ENCODE results near the gene OXNAD1. TPM values are rescaled to one million over a fixed set of nuclear protein-coding genes. Genes with fewer than 3 reads are reported as not detected.

The OXNAD1 gene
- total and polyA plus RNA-seq, 2 of the 13 experiments (the other 11 are each of a cell fraction or from before 2014, with no cell fraction given): 9.9 to 18.8 TPM

DNA sequence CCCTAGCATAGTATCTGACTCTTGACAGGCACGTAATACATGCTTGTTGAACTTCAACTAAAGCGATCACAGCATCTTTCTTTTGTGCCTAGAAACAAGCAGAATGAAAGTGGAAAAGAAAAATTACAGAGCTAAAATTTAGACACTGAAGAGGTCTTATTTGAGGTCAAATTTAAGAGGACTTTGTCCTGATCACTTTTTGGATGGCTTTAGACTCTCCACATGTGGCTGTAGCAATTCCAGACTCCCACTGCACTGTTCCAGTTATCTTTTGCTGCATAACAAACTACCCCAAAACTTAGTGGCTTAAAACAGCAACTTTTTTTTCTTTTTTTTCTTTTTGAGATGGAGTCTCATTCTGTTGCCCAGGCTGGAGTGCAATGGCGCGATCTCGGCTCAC is 23.8 kb upstream of the OXNAD1 start (continued):
- TF ChIP-seq ZNF264 (CRISPR knock-in tag; IDR thresholded peaks at IDR 0.05): no peak
- TF ChIP-seq ZNF552 (CRISPR knock-in tag; IDR thresholded peaks at IDR 0.05; ENCODE audit: borderline replicate concordance): no peak

DNA sequence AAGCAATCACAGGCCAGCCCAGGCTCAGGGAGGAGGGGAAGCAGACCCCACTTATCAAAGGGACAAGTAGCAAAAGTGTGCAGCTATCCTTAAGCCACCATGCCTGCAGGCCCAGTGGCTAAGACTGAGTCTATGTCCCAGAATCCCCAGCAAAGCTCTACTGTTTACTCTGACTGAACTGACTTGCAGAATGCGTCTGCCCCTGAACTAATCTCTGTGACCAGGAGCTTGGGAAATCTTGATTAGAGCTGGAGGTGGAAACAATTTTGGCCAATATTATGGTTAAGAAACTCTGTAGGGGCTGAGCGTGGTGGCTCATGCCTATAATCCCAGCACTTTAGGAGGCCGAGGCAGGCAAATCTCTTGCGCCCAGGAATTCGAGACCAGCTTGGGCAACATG is 22.8 kb upstream of the OXNAD1 start:
- TF ChIP-seq MTA3 (CRISPR knock-in tag; IDR thresholded peaks at IDR 0.05) (no peak), SAP130 (CRISPR knock-in tag; IDR thresholded peaks at IDR 0.05; ENCODE audit: low read depth) (no peak), ZNF460 (CRISPR knock-in tag; IDR thresholded peaks at IDR 0.05; ENCODE audit: borderline replicate concordance) (no peak)
- Histone ChIP-seq H3K9me3 (ENCODE audit: low read length) (no peaks in the 10 kb centered on the region), H3K27me3 (ENCODE audit: control insufficient read depth in 1 of 2, insufficient read depth in 2 of 2, low read length in 2 of 2) (peaks cover 1 to 15% of the 10 kb centered on the region in 2 experiments; a peak in 2 of 5 replicates), H3K36me3 (replicated peaks in 1 of 2; ENCODE audit: control insufficient read depth in 1 of 2, insufficient read depth in 2 of 2, low read length in 2 of 2) (no peaks in the 10 kb centered on the region), H3K4me1 (ENCODE audit: insufficient read depth, low read length) (peaks cover 3% of the 10 kb centered on the region), H2AFZ (ENCODE audit: low read length) (no peak overlapping the region), H4K20me1 (ENCODE audit: insufficient read depth, low read length) (no peaks in the 10 kb centered on the region), H3K4me3 (replicated peaks in 1 of 3; ENCODE audit: insufficient read depth in 1 of 3, low read depth in 2 of 3, low read length in 3 of 3) (no peak overlapping the region), H3K79me2 (ENCODE audit: insufficient read depth, low read length) (no peaks in the 10 kb centered on the region), H3K9ac (ENCODE audit: insufficient read depth, low read depth, low read length) (no peak overlapping the region), H3K4me2 (ENCODE audit: low read depth, low read length) (no peak overlapping the region), H3K27ac (ENCODE audit: extremely low read length, insufficient read depth, low read length) (no peak overlapping the region)
- in situ Hi-C loops (cut with HindIII; ENCODE audit: extremely low pct_ligation_motif_present, low pct_unique_long_range_greater_than_20kb): loop anchor here (25.0 kb wide), 1 partner anchor 605 kb away; no protein-coding TSS in a partner anchor
- 69% methylated on average over 5 of the region's 5 CpGs for WGBS (ENCODE audit: low lambda C conversion rate)
- intact Hi-C loops (cut with micrococcal nuclease; ENCODE audit: unreplicated experiment): loop anchor here (10.0 kb wide), 2 partner anchors 427 to 637 kb away; partner anchors contain the start of genes BTD and HACL1
- ChIA-PET POLR2A (interaction anchor here (2.8 kb wide), 1 partner anchor 10 kb away, joined by 11 read pairs; no protein-coding TSS in a partner anchor), CTCF (ENCODE audit: low intra/inter-chr PET ratio, low total read pairs) (no interaction called here)
- FAIRE-seq (no peak), DNase-seq (ENCODE audit: low spot score) (no peak), ATAC-seq (no peak)
- no TSS peak for BruUV-seq (replicated peaks)

DNA sequence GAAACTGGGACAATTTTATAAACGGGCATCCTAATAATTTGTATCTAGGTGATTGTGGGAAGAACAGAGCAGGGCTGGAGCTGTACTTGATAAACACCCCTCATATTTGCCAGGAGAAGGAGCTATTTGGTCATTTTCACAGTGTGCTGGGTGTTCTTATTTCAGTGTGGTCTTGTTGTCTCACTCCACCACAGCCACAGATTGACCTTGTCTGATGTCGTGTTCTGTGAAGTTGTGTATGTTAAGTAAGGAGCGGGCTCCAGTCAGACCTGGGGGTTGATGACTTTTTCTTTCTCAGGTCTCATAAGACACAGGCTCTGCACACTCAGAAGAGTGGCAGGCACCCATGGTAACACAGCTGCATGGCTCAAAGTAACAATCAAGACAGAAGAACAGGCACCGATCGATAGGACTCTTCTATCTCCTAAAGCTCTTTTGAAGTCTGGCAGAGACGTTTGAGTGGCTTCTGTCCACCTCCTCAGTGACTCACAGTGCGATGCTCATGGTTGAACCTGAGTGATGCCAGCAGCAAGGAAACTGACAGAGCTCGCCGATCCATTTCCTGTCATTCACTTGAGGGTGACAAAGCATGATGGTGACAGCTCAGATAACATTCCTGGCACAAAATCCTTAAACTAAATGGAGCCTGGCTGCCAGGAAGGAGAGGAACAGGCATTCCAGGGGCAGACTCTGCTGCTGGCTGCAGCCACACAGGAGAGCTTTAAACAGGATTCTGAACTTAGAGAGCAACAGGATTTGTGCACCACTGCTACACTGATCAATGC is 21.1 kb upstream of the OXNAD1 start:
- ChIA-PET POLR2A (interaction anchor here (1.5 to 2.8 kb wide), 2 partner anchors 8 to 21 kb away, joined by 4 to 11 read pairs; partner anchors contain the start of genes DPH3 and OXNAD1), CTCF (ENCODE audit: low intra/inter-chr PET ratio, low total read pairs) (no interaction called here)
- Histone ChIP-seq H3K9me3 (ENCODE audit: low read length) (no peaks in the 10 kb centered on the region), H3K27me3 (ENCODE audit: control insufficient read depth in 1 of 2, insufficient read depth in 2 of 2, low read length in 2 of 2) (peaks cover 1 to 15% of the 10 kb centered on the region in 2 experiments; a peak in 2 of 5 replicates), H3K4me1 (ENCODE audit: insufficient read depth, low read length) (peaks cover 21% of the 10 kb centered on the region), H2AFZ (ENCODE audit: low read length) (no peak overlapping the region), H3K36me3 (replicated peaks in 1 of 2; ENCODE audit: control insufficient read depth in 1 of 2, insufficient read depth in 2 of 2, low read length in 2 of 2) (no peaks in the 10 kb centered on the region), H3K79me2 (ENCODE audit: insufficient read depth, low read length) (no peaks in the 10 kb centered on the region), H3K4me2 (ENCODE audit: low read depth, low read length) (no peak overlapping the region), H3K9ac (ENCODE audit: insufficient read depth, low read depth, low read length) (no peak overlapping the region), H3K27ac (ENCODE audit: extremely low read length, insufficient read depth, low read length) (no peak overlapping the region), H3K4me3 (replicated peaks in 1 of 3; ENCODE audit: insufficient read depth in 1 of 3, low read depth in 2 of 3, low read length in 3 of 3) (no peak overlapping the region), H4K20me1 (ENCODE audit: insufficient read depth, low read length) (no peaks in the 10 kb centered on the region)
- 4% methylated on average over 6 of the region's 9 CpGs for WGBS (ENCODE audit: low lambda C conversion rate)
- FAIRE-seq: no peak
- ATAC-seq: no peak
- no peak for DNase-seq (ENCODE audit: low spot score)
- intact Hi-C loops (cut with micrococcal nuclease; ENCODE audit: unreplicated experiment) (loop anchor here (10.0 kb wide), 2 partner anchors 429 to 639 kb away; partner anchors contain the start of genes BTD and HACL1), in situ Hi-C loops (cut with HindIII; ENCODE audit: extremely low pct_ligation_motif_present, low pct_unique_long_range_greater_than_20kb) (loop anchor here (25.0 kb wide), 1 partner anchor 607 kb away; no protein-coding TSS in a partner anchor)
- BruUV-seq (replicated peaks): no TSS peak
- TF ChIP-seq NAIF1 (CRISPR knock-in tag; IDR thresholded peaks at IDR 0.05; ENCODE audit: borderline replicate concordance) (no peak), NFYB (CRISPR knock-in tag; IDR thresholded peaks at IDR 0.05) (no peak), ZNF549 (CRISPR knock-in tag; IDR thresholded peaks at IDR 0.05) (no peak), KLF15 (CRISPR knock-in tag; IDR thresholded peaks at IDR 0.05; ENCODE audit: borderline replicate concordance) (no peak), SP2 (CRISPR knock-in tag; IDR thresholded peaks at IDR 0.05) (no peak), ISL2 (CRISPR knock-in tag; IDR thresholded peaks at IDR 0.05) (no peak), ZSCAN31 (CRISPR knock-in tag; IDR thresholded peaks at IDR 0.05; ENCODE audit: low read depth) (no peak)
- TF ChIP-seq, protein P1, sequence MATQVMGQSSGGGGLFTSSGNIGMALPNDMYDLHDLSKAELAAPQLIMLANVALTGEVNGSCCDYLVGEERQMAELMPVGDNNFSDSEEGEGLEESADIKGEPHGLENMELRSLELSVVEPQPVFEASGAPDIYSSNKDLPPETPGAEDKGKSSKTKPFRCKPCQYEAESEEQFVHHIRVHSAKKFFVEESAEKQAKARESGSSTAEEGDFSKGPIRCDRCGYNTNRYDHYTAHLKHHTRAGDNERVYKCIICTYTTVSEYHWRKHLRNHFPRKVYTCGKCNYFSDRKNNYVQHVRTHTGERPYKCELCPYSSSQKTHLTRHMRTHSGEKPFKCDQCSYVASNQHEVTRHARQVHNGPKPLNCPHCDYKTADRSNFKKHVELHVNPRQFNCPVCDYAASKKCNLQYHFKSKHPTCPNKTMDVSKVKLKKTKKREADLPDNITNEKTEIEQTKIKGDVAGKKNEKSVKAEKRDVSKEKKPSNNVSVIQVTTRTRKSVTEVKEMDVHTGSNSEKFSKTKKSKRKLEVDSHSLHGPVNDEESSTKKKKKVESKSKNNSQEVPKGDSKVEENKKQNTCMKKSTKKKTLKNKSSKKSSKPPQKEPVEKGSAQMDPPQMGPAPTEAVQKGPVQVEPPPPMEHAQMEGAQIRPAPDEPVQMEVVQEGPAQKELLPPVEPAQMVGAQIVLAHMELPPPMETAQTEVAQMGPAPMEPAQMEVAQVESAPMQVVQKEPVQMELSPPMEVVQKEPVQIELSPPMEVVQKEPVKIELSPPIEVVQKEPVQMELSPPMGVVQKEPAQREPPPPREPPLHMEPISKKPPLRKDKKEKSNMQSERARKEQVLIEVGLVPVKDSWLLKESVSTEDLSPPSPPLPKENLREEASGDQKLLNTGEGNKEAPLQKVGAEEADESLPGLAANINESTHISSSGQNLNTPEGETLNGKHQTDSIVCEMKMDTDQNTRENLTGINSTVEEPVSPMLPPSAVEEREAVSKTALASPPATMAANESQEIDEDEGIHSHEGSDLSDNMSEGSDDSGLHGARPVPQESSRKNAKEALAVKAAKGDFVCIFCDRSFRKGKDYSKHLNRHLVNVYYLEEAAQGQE (IDR thresholded peaks at IDR 0.05; ENCODE audit: borderline replicate concordance in 1 of 2, low read depth in 1 of 2, low read length in 2 of 2): no peak

All from HepG2 (cell line).